Measurements from ENCODE around the gene CAPN10.
"Not testable (repeated sequence)": the region's sequence is repeated elsewhere in the genome, so short reads cannot be mapped to it uniquely, and the experiment has no call there.

The CAPN10 gene

DNA sequence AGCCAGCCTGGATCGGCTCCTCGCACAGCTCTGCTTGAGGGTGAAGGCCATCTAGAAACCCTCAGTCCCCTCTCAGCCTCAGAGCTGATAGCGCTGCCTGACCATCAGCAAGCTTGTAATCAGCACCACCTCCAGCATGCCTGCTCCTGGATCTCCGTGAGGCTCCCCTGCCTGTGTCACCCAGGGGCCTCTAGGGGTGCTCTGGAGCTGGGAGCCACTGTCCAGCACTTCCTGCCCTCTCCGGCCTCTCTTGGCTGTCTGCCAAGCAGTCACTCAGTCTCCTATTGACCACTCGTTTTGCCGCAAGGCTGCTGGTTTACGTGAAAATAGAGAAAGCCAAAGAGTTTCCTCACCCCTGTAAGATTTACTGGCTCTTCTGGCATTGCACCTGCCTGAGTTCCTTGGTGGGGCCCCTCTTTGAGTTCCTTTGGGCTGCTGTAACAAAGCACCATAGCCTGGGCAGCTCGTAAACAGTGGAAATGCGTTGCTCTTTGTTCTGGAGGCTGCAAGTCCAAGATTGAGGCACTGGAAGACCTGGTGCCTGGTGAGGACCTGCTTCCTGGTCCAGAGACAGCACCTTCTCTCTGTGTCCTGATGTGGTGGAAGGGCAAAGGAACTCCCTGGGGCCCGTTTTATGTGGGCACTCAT, 17.9 kb downstream of the CAPN10 start:
- DNase-seq, result peak; percentile 0

DNA sequence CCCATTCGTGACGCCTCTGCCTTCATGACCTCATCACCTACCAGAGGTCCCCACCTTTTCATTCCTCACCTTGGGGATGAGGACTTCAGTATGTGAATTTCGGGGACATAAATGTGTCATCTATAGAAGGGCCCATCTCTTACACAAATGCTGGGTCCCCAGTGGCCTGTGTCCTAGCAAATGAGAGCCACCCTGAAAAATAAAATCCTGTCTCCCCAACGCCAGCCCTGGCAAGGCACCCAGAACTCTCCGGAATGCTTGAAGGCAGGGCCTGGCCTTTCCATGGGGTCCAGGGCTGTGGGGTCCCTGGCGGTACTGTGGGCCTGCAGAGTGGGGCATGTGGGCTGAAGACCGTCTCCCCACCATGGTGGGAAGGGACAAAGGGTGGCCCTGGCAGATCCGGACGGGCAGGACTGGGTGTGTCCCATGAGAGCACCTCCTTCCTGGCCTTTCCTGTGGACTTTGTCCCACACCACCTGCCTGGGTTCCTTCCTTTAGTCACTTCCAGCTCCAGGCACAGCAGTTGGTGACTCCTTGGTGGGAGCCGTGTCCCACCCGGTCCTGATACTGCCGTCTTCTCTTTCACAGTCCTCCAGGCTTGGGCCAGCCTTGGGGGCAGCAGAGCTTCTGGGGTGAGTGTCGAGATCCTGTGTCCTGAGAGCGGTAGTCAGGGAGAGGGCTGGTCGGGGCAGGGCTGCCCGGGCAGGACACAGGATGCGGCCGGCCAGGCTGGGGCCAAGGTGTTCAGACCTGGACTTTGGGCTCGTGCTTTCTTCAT, 18.6 kb downstream of the CAPN10 start:
- peak; percentile 0 for DNase-seq

DNA sequence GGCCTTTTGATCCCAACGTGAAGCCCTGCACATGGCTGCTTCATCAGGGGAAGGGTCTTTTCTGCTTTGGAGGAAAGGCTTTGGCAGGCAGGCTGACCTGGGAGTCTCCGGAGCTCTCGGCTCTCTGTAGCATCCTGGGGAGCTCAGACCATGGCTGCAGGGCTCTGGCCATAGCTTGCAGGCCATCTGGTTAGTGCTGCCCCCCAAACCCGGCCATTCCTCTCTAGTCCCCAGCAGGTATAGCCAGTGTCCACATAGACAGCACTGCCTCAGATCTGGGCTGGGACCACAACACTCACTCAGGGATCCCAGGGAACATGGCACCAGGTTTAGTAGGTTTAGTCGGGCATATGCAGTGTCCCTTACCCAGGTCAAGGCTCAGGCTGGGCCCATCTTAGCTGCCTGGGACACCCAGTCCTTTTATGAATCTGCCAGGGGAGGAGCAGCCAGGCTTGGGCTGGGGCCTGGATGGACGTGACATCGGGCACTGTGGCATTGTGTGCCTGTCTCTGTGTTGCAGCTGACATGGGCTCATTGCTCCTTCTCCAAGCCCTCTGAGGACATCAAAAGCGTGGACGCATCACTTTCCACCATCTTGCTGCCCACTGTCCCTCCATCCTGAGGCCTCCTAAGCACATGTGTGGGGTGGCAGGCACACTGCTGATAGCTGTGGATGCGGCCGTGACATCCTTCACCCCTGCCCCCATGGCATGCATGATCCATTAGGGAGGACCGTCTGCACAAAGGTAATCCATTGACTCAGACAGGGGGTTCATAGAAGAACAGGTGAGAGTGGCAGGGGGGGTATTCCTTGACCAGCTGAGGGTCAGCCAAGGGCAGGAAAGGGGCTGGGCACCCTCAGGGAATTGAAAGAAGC, 19.6 kb downstream of the CAPN10 start:
- peak; percentile 1 for DNase-seq

DNA sequence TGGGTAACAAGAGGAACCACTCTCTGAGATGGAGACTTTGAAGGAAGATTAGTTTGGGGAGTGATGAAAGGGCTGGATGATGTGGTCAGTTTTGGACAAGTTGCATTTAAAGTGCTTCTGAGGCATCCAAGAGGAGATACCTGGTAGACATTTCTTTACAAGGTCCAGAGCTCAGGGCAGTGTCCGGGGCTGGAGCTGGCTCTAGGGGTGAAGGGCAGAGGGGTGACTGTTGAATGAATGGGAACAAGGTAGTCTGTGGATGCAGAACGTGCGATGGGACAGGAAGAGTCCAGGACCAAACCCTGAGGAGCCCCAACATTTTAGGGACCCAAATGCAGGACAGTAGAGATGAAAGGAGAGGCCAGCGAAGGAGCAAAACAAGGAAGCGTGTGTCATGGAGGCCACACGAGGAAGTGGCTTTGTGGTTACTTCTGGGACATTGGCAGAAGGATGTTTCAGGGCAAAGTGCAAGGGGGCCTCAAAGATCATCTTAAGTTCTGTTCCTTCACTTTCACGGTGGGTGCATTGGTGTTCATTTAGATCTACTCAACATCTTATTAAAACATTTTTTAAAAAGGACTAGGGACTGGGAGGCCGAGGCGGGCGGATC, 25.2 kb downstream of the CAPN10 start:
- DNase-seq, result no peak

DNA sequence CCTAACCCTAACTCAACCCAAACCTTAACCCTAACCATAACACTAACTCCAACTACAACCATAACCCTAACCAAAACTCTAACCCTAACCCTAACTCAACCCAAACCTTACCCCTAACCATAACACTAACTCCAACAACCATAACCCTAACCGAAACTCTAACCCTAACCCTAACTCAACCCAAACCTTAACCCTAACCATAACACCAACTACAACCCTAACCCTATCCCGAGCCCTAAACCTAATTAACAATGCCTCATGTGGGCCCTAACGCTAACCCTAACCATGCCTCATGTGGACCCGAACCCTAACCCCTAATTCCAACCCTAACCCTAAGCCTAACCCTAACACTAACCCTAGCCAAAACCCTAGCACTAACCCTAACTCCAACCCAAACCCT, 27.2 kb downstream of the CAPN10 start:
- DNase-seq, result no peak

DNA sequence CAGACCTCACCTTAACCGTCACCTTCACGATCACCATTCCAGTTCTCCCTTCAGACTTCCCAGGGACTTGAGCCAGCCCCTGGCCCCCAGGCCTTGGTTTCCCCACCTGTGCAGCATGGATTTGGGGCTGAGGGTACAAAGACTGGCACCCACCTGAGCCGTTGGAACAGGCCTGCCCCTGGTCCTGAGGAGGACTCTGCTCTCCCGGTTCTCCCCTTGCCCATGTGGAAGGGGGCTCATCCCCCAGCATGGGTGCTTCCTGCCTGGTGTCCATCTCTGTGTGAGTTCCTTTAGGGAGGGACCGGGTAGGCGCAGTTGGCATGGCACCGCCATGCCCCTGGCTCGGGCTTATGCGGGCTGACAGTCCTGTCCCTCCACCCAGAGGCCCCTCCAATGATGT, 27.9 kb downstream of the CAPN10 start:
- no peak for DNase-seq

DNA sequence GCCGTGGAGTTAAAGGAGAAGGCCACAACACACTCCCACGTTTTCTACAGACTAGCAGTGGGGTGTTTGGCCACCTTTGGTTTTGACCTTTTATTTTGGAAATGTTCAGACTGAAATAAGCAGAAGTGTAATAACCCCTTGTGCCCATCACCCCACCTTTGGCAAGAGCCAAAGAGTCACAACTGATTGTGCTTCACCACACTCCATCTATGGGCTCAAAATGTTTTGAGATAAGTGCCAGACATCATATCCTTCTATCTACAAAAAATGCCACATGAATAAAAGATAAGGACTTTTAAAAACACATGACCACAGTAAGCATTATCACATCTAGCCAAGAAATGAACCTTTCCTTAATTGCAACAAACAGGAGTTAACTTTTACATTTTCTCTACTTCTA, 28.9 kb downstream of the CAPN10 start:
- no peak for DNase-seq

DNA sequence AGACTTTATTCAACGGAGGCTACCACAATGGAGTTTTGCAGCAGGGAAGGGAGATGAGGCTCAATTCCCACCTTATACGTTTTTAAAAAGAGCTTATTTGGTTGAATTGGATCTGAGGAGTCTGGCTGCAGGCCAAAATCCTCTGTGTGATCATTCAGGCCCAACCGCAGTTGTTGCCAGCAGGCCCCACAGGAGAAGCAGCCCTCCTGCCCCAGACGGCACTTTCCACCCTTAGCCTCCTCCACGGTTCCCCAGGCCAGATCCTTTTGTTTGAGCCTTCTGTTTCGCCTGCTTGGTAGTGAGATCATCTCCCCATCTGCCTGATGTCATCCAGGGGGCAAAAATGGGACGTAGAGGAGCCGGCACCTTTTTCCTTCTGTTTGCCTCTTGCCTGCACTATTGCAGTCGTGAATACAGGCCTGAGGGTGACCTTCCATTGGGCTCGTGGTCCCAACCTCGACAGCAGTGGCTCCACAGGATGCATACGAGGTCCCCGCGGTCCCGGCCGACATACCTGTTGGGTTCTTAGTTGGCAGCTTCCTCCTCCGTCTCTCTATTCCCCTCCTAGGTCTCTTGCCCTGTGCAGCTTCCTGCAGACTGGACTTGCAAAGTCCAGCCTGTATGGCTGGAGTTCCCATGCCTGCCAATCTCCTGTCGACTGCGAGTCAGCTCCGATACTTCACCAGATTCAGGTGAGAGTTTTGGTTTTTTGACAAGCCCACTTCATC, 29.4 kb downstream of the CAPN10 start:
- no peak for DNase-seq

DNA sequence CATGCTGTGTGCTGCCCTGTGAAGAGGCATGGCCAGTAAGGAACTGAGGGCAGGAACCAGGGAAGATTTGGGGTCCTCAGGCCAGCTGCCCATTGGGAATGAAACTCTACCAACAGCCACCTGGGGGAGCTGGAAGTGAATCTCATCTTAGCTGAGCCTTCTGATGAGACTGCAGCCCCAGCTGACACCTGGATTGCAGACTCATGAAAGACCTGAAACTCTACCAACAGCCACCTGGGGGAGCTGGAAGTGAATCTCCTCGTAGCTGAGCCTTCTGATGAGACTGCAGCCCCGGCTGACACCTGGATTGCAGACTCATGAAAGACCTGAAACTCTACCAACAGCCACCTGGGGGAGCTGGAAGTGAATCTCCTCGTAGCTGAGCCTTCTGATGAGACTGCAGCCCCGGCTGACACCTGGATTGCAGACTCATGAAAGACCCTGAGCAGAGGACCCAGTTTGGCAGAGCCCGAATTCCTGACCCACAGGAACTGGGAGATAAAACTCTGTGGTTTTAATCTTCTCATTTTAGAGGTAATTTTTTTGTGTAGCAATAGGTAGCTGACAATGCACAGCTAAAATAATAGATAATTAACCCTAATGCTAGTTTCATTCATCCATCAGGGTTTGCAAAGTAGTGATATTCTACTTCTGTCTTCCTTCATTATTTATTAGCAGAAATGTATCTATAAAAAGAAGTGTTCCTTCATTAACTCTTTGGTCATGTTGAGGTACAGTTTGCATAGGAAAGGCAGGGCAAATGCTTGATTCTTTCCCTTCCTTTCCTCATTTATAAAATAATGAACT, 30.5 kb downstream of the CAPN10 start:
- not testable (repeated sequence) for DNase-seq

DNA sequence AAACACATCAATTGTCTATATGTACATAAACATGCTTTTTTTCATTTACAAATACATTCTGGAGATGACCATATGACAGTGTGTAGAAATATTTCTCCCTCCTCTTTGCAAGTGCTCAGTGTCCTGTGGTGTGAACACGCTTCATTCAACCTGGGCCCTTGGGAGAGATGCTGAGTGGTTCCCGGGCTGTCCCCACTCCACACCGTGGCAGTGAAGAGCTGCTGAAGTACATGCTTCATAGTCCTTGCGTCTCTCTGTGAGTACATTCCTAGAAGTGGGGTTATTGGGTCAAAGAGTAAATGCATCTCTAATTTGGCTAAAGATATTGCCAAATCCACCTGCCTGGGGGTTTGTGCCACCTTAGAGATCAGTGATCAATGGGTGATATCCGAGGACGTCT, 32.2 kb downstream of the CAPN10 start:
- no peak for DNase-seq

DNA sequence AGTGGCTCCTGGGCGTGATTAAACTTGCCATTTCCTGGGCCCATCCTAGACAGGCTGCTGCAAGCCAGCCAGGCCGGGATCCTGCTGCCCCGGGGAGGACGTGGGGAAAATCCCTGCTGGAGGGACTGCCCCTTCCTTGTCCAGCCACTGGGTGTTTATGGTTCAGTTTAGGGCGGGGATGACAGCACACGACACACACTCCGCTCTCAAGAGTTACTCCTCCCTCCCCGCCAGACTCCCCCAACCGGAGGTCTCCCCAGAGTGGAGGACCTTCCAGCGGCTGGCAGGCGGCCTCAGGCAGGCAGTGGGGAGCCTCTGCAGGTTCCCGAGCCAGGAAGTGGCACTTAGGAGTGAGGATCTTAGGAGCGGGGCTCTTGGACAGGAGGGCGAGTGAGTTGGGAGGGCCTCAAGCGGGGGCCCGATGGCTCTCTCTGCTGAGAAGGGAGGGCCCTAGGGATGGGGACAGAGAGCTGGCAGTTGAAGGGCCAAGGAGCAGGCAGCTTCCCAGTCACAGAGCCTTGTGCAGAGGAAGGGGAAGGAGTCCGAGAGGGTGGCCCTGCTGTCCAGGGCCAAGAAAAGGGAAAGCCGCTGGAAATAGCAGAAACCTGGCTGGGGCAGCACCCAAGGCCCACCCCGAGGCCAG, 33.1 kb downstream of the CAPN10 start:
- no peak for DNase-seq

DNA sequence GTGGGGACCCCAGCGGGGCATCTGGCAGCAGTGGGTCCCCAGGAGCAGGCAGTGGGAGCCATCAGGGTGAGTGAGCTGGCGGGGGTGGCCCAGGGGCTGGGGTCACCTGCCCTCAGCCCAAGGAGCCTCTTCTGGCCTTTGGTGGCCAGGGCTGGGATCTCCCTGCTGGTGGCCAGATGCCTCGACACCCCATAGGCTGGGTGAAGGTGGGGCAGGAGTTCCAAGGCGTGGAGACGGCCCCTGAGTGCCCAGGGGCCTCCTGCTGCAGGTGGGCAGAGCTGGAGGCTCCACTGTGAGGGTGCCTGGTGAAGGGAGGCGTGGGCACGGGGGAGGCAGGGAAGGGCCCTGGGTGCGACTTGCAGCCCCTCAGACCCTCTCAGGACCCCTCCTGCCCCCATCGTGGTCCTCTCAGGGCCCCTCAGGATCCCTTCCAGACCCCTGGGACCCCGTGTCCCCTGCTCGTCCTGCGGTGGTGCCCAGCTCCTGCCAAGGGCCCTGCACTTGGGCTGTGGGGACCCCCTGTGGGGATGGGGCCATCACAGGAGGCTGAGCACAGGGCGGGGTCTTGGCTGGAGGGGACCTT, 33.7 kb downstream of the CAPN10 start:
- DNase-seq, result no peak

DNA sequence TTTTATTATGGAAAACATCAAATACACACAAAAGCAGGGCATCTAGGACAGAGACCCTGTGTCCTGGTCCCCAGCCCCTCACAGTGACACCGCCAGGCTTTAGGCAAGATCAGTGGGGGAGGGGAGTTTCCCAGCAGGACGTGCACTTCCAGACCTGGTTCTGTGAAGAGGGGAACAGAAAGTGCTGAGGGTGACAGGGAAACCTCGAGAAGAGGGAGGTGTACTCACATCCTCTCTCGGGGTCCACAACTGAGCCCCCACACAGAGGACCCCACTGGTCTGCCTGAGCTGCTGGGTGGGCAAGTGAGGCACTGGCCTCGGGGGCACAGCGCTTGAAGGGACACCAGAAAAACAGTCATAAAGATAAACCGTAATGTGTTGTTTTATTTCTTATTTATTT, 34.3 kb downstream of the CAPN10 start:
- no peak for DNase-seq

DNA sequence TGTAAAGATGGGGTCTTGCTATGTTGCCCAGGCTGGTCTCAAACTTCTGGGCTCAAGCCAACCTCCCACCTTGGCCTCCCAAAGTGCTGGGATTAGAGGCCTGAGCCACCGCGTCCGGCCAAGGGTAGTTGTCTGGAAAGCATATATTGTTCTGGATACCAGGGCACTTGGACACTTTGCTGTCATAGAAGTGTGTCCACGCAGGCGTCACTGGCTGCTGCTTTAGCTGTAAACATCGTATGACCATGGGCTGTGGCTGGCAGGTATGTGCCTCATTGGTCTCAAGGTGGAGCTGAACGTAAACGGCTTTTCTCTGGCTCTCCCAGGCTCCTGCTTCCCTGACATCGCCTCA, 35.5 kb downstream of the CAPN10 start:
- DNase-seq, result no peak

DNA sequence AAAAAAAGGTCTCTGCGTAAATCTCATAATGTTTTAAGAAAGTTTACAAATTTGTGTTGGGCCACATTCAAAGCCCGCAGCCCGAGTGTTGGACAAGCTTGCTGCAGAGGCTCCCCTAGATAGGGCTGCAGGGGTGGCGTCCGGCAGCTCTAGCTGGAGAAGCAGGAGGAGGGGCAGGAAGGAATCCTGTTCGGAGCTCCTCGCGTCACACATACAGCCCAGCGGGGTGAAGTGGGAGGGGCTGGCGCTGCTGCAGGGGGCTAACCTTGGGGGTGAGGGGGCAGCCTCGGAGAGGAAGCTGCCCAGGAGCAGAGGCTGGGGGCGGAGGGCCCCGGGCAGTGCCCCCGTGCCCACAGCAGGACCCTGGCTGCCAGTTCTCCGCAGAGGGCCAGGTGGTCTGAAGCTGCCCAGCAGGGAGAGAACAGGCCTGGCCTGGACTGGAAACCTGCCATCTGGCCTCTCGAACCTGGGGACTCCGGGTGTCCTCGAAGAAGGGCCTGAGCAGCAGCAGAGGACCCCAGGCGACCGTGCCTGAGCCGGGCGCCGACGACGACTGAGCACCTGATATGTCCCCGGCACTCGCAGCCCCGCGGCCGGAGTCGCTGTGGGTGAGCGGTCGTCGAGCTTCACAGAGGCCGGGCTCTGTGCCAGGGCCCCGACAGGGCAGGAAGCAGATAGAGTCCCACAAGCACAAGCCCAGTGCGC, 36.1 kb downstream of the CAPN10 start:
- DNase-seq, result peak; percentile 56

DNA sequence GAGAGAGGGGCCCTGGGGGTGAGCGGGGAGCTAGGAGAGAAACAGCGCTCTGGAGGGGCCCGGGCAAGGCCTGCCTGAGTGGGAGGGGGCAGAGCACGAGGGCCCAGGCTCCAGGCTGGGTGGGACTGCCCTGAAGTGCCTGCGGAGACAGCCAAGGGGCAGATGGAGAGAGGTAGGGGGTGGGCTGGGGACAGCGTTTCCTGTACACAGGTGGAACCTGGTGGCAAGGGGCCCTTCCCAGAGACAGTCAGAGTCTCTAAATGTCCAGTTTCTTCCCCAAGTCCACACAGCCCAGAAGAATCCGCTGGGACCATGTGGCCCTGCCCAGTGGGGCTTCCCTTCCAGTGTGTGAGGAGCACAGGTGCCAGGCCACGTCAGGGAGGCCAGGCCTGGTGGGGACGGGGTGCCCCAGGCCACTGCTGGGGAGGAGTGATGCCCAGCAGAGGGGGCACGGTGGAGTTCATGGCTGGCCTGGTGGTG, 37.0 kb downstream of the CAPN10 start:
- no peak for DNase-seq

DNA sequence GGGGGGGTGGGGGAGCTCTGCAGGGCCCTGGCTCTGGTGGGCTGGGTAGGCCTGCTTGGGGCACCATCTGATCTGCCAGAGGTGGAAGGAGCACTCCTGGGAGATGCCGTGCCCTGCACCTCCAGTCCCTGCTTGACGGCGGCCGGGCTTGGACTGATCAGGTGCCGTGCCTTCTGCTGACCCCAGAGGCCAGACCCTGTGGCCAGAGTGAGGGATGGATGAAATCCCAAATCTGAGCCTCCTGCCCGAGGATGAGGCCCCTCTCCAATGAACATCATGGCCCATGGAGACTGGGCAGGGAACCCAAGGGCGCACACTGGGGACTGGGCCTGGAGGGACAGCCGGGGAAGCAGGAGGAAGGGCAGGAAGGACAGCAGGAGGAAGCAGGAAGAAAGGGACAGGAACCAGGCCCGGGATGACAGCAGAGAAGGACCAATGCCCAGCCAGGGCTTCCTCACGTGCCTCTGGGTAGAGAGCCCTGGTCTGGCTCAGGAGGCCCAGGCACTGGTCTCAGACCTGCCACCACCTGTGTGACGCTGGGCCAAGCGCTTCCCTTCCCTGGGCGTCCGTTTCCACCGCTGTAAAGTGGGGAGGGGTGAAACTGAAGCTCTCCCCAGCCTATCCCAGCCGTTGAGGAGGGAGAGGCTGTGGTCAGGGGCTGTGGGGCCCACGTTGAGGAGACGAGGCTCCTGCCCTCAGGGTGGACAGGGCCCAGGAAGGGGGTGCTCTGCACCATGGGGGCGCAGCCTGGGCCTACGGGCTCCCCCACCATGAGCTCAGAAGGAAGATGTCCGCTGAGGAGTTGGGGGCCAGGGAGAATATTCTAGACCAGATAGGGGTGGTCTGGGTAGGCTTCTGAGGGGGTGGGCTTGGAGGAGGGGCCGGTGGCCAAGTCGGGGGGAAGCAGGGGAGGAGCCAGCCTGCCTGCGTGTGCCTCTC, 37.7 kb downstream of the CAPN10 start:
- no peak for DNase-seq

DNA sequence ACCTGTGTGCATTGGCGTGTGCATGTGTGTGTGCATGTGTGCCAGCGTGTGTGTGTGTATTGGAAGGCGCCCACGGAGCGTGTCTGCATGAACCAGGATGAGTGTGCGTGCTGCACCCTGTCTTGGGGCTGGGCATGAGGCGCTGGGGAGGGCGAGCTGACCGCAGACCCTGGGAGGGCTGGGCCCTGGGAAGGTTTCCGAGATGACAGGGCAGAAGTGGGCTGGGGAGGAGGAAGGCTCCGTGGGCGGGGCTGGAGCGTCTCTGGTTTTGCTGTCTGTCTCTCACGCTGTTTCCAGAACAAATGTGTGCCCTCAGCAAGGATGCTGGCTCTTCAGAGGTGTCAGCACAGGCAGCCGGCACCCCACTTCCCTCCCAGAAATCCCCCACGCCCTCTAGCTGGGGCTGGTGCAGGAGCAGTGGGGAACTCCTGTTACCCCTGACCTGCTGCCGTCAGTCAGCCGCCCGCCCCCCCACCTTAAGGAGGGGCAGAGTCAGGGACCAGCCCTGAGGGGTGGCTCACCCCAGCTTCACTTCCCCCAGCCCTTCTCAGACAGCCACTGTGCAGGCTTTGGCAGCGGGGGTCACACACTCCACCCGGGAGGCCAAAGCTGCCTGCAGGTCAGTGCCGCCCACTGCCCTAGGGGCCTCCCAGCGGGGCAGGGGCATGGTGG, 38.6 kb downstream of the CAPN10 start, which contains the start of gene GPR35:
Gene GPR35 (plus strand): TSS at position 531 of the 672 bp plus-strand sequence. CDS start 4,473 bp downstream, outside the sequence.
- peak; percentile 74 for DNase-seq

Measured in stimulated activated CD4-positive, alpha-beta T cell treated with anti-CD3 and anti-CD28 coated beads, Interleukin-4, amount 100 ng/mL, for 1 hour (primary cell).